Neural cell (in vitro differentiated cells): Measurements from ENCODE around the gene DNAJC15. TPM values are rescaled to one million over a fixed set of nuclear protein-coding genes. Genes with fewer than 3 reads are reported as not detected.

ENCODE experiments used
- H2AFZ ChIP-seq: fragments of 200-600, 300-800 bp; sonication (generic), shearing (Covaris generic); 2 replicates; pipeline ENCODE4 v1.6.0; 2014; ENCODE audit warnings: low read depth, mild to moderate bottlenecking, antibody characterized with exemption, low read length, moderate library complexity
- H3F3A ChIP-seq: fragments of 200-600 bp; shearing (Covaris generic); 2 replicates; pipeline ENCODE4 v1.6.1; 2016; ENCODE audit warnings: mild to moderate bottlenecking, moderate library complexity, mixed read lengths, antibody characterized with exemption, low read length; ENCODE audit not compliant: insufficient read depth, poor library complexity, severe bottlenecking
- H3K27ac ChIP-seq: fragments of 200-600, 300-800 bp; sonication (generic), shearing (Covaris generic); 2 replicates; pipeline ENCODE4 v1.5.1; 2014; ENCODE audit warnings: mild to moderate bottlenecking, low read length, moderate library complexity
- H3K27me3 ChIP-seq: fragments of 300-800, 200-600 bp; sonication (generic), shearing (Covaris generic); 2 replicates; pipeline ENCODE4 v1.6.0; 2014; ENCODE audit warnings: mild to moderate bottlenecking, low read depth, low read length, moderate library complexity; ENCODE audit not compliant: insufficient read depth
- H3K36me3 ChIP-seq: fragments of 300-800, 200-600 bp; sonication (generic), shearing (Covaris generic); 2 replicates; pipeline ENCODE4 v1.5.1; 2014; ENCODE audit warnings: mild to moderate bottlenecking, antibody characterized with exemption, low read length, moderate library complexity; ENCODE audit not compliant: insufficient read depth
- H3K4me2 ChIP-seq: fragments of 300-800, 200-600 bp; sonication (generic), shearing (Covaris generic); 2 replicates; pipeline ENCODE4 v1.6.0; 2014; ENCODE audit warnings: mild to moderate bottlenecking, low read length
- H3K4me3 ChIP-seq: fragments of 300-800, 200-600 bp; sonication (generic), shearing (Covaris generic); 2 replicates; pipeline ENCODE4 v1.5.1; 2014; ENCODE audit warnings: mild to moderate bottlenecking, low read length, moderate library complexity
- H3K79me2 ChIP-seq: fragments of 200-600 bp; shearing (Covaris generic); replicated peaks from 2 replicates; pipeline ENCODE4 v1.6.0; 2014; ENCODE audit warnings: mild to moderate bottlenecking, low read length, moderate library complexity; ENCODE audit not compliant: insufficient read depth
- H3K9ac ChIP-seq: fragments of 300-800, 200-600 bp; sonication (generic), shearing (Covaris generic); 2 replicates; pipeline ENCODE4 v1.6.1; 2016; ENCODE audit warnings: mild to moderate bottlenecking, low read length, mixed read lengths
- H3K9me2 ChIP-seq: fragments of 200-600 bp; shearing (Covaris generic); 2 replicates; pipeline ENCODE4 v1.6.1; 2016; ENCODE audit warnings: mild to moderate bottlenecking, low read length, mixed read lengths; ENCODE audit not compliant: insufficient read depth
- H3K9me3 ChIP-seq: fragments of 200-600, 300-800 bp; sonication (generic), shearing (Covaris generic); 2 replicates; pipeline ENCODE4 v1.6.1; 2016; ENCODE audit warnings: mild to moderate bottlenecking, mixed run types, low read length, moderate library complexity, mixed read lengths
- H4K20me1 ChIP-seq: fragments of 200-600 bp; shearing (Covaris generic); 2 replicates; pipeline ENCODE4 v1.6.1; 2016; ENCODE audit warnings: mild to moderate bottlenecking, mixed run types; ENCODE audit not compliant: insufficient read depth
- CTCF ChIP-seq: fragments of 450-650 bp; IDR thresholded peaks from 2 replicates; pipeline ENCODE4 v1.5.1; 2014; ENCODE audit warnings: antibody characterized with exemption, mild to moderate bottlenecking, moderate library complexity; ENCODE audit not compliant: poor library complexity, severe bottlenecking
- EP300 ChIP-seq: fragments of 450-650 bp; conservative IDR thresholded peaks from 2 replicates; pipeline ENCODE4 v1.6.1; 2014; ENCODE audit warnings: antibody characterized with exemption, mild to moderate bottlenecking, moderate library complexity; ENCODE audit not compliant: poor library complexity, severe bottlenecking
- EZH2 ChIP-seq: fragments of 200-600, 300-800 bp; shearing (Covaris generic), sonication (generic); IDR thresholded peaks from 2 replicates; pipeline ENCODE4 v1.6.1; 2014; ENCODE audit warnings: antibody characterized with exemption, low read length, borderline replicate concordance, mild to moderate bottlenecking; ENCODE audit not compliant: insufficient read depth, poor library complexity, severe bottlenecking
- MXI1 ChIP-seq: fragments of 450-650 bp; conservative IDR thresholded peaks from 2 replicates; pipeline ENCODE4 v1.6.1; 2014; ENCODE audit warnings: antibody characterized with exemption, mild to moderate bottlenecking; ENCODE audit not compliant: poor library complexity, severe bottlenecking
- POLR2AphosphoS5 ChIP-seq: IDR thresholded peaks from 2 replicates; pipeline ENCODE4 v1.6.1; 2012
- RAD21 ChIP-seq: fragments of 450-650 bp; conservative IDR thresholded peaks from 2 replicates; pipeline ENCODE4 v1.6.1; 2014; ENCODE audit warnings: antibody characterized with exemption, mild to moderate bottlenecking, moderate library complexity
- SMC3 ChIP-seq: fragments of 450-650 bp; conservative IDR thresholded peaks from 2 replicates; pipeline ENCODE4 v1.6.1; 2014; ENCODE audit warnings: antibody characterized with exemption, mild to moderate bottlenecking, moderate library complexity; ENCODE audit not compliant: poor library complexity
- TAF1 ChIP-seq: IDR thresholded peaks from 2 replicates; pipeline ENCODE4 v1.6.1; 2012; ENCODE audit warnings: low read depth
- polyA plus RNA-seq: library from polyadenylated mRNA; depleted of rRNA; stranded (reverse); fragments of >200 nt; gene quantifications from 2 replicates; pipeline ENCODE4 v1.2.3, GENCODE V29; 2014
- TF ChIP-seq, protein P1 (sequence below): IDR thresholded peaks from 2 replicates; pipeline ENCODE4 v1.6.1; 2012; ENCODE audit warnings: borderline replicate concordance

The DNAJC15 gene
- polyA plus RNA-seq, 1 donor from 2014 or later, result 0.84 TPM

DNA sequence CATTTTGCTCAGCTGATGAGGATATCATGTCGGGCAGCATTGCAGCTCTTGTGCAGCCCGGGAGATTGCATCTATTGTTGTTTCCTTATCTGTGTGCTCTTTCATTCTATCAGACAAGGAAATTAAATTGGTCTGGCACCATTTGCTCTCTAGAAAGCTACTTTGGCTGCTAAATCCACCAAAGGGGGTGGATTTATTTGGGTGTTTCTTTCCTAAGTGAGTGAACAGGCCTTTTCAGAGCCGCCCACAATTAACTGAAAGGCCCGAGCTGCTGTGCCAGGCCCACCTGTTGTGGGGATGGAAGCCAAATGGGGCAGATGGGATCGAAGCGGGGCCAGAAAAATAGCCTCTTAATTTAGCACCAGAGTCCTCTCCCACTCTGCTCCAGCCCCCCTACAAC, 99.4 kb downstream of the DNAJC15 start:
- Histone ChIP-seq H3K9me3 (no peaks in the 10 kb centered on the region), H3K79me2 (no peaks in the 10 kb centered on the region), H3K9ac (no peak overlapping the region), H3K9me2 (no peaks in the 10 kb centered on the region), H3F3A (no peaks in the 10 kb centered on the region), H2AFZ (no peak overlapping the region), H3K4me3 (no peak overlapping the region), H4K20me1 (no peaks in the 10 kb centered on the region), H3K36me3 (no peaks in the 10 kb centered on the region), H3K4me2 (no peak overlapping the region), H3K27ac (no peak overlapping the region), H3K27me3 (no peaks in the 10 kb centered on the region)
- no peak for TF ChIP-seq MXI1
- TF ChIP-seq, protein P1, sequence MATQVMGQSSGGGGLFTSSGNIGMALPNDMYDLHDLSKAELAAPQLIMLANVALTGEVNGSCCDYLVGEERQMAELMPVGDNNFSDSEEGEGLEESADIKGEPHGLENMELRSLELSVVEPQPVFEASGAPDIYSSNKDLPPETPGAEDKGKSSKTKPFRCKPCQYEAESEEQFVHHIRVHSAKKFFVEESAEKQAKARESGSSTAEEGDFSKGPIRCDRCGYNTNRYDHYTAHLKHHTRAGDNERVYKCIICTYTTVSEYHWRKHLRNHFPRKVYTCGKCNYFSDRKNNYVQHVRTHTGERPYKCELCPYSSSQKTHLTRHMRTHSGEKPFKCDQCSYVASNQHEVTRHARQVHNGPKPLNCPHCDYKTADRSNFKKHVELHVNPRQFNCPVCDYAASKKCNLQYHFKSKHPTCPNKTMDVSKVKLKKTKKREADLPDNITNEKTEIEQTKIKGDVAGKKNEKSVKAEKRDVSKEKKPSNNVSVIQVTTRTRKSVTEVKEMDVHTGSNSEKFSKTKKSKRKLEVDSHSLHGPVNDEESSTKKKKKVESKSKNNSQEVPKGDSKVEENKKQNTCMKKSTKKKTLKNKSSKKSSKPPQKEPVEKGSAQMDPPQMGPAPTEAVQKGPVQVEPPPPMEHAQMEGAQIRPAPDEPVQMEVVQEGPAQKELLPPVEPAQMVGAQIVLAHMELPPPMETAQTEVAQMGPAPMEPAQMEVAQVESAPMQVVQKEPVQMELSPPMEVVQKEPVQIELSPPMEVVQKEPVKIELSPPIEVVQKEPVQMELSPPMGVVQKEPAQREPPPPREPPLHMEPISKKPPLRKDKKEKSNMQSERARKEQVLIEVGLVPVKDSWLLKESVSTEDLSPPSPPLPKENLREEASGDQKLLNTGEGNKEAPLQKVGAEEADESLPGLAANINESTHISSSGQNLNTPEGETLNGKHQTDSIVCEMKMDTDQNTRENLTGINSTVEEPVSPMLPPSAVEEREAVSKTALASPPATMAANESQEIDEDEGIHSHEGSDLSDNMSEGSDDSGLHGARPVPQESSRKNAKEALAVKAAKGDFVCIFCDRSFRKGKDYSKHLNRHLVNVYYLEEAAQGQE, result no peak
- TF ChIP-seq RAD21, result no peak
- TF ChIP-seq POLR2AphosphoS5, result no peak
- no peak for TF ChIP-seq EP300
- no peak for TF ChIP-seq CTCF
- no peak for TF ChIP-seq SMC3
- TF ChIP-seq TAF1, result no peak
- TF ChIP-seq EZH2, result no peak

DNA sequence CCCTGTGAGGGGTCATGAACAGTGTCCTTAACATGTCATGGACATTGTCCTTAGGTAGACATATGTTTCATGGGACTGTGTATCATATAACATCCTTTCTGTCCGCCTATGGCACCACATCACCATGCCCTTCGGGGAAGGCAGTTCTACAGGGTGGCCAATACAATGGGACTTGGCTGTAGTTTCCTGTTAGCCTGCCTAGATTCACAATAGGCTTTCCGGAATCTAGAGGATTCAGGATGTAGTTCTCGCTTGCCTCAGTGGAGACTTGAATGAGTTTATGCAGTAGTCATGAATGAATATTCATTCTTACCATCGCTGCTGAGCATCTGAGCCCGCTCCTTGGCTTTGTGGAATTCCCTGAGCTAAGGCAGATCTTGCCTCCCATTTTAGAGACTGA, 100.5 kb downstream of the DNAJC15 start:
- H3K27ac ChIP-seq, result no peak overlapping the region
- TF ChIP-seq SMC3 (no peak), TAF1 (no peak), EP300 (no peak), RAD21 (no peak), CTCF (no peak), EZH2 (no peak), POLR2AphosphoS5 (no peak), MXI1 (no peak)
- TF ChIP-seq, protein P1, result no peak

More for the DNA sequence above, 100.5 kb downstream of the DNAJC15 start:
- Histone ChIP-seq H3K9ac (no peak overlapping the region), H3K4me3 (no peak overlapping the region), H3K27me3 (no peaks in the 10 kb centered on the region), H3K4me2 (no peak overlapping the region), H3K9me3 (no peaks in the 10 kb centered on the region), H2AFZ (no peak overlapping the region), H4K20me1 (no peaks in the 10 kb centered on the region), H3K79me2 (no peaks in the 10 kb centered on the region), H3K9me2 (no peaks in the 10 kb centered on the region), H3F3A (peaks cover 3% of the 10 kb centered on the region), H3K36me3 (no peaks in the 10 kb centered on the region)
